Tibial nerve (tissue), 4 donors: ENCODE measurements around the gene BMERB1.

Experiments
- EP300 ChIP-seq, 2 donors: sonication (generic); formaldehyde crosslinking; IDR thresholded peaks; one replicate each; pipeline ENCODE4 v1.6.1; 2017; ENCODE audit warnings: antibody characterized with exemption in 2 of 2, mild to moderate bottlenecking in 1 of 2
- POLR2A ChIP-seq, 2 donors: fragments of 450-650 bp; IDR thresholded peaks; one replicate each; pipeline ENCODE4 v1.6.1; 2017; ENCODE audit warnings: antibody characterized with exemption in 2 of 2, mild to moderate bottlenecking in 2 of 2, moderate library complexity in 2 of 2
- TF ChIP-seq, protein P1 (sequence below), 5 experiments: fragments of 200-600 bp in 3 of 5; fragments of 450-650 bp in 2 of 5; sonication (generic) in 3 of 5; IDR thresholded peaks; one replicate each; pipeline ENCODE4 v1.5.1; 2016 to 2019; ENCODE audit warnings: antibody characterized with exemption in 5 of 5, mild to moderate bottlenecking in 3 of 5, moderate library complexity in 2 of 5

GRCh38 chr16:15509051-15509592, 74.7 kb downstream of the BMERB1 start:
- TF ChIP-seq, protein P1, sequence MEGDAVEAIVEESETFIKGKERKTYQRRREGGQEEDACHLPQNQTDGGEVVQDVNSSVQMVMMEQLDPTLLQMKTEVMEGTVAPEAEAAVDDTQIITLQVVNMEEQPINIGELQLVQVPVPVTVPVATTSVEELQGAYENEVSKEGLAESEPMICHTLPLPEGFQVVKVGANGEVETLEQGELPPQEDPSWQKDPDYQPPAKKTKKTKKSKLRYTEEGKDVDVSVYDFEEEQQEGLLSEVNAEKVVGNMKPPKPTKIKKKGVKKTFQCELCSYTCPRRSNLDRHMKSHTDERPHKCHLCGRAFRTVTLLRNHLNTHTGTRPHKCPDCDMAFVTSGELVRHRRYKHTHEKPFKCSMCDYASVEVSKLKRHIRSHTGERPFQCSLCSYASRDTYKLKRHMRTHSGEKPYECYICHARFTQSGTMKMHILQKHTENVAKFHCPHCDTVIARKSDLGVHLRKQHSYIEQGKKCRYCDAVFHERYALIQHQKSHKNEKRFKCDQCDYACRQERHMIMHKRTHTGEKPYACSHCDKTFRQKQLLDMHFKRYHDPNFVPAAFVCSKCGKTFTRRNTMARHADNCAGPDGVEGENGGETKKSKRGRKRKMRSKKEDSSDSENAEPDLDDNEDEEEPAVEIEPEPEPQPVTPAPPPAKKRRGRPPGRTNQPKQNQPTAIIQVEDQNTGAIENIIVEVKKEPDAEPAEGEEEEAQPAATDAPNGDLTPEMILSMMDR (IDR thresholded peaks at IDR 0.05), result no peak
- TF ChIP-seq EP300 (IDR thresholded peaks at IDR 0.05), result no peak
- no peak for TF ChIP-seq POLR2A (IDR thresholded peaks at IDR 0.05)
